Gastroesophageal sphincter (tissue), 3 donors: ENCODE measurements around the gene HOXB2.

Experiments used
- POLR2A ChIP-seq, 2 donors: fragments of 450-650 bp; IDR thresholded peaks; one replicate each; pipeline ENCODE4 v1.6.1; 2017; ENCODE audit warnings: antibody characterized with exemption in 2 of 2, mild to moderate bottlenecking in 2 of 2, moderate library complexity in 1 of 2
- TF ChIP-seq, protein P1 (sequence below), 4 experiments: fragments of 200-600 bp in 2 of 4; fragments of 450-650 bp in 2 of 4; sonication (generic) in 1 of 4; IDR thresholded peaks; one replicate each; pipeline ENCODE4 v1.5.1; 2017 to 2019; ENCODE audit warnings: antibody characterized with exemption in 4 of 4, mild to moderate bottlenecking in 2 of 4, moderate library complexity in 2 of 4

DNA sequence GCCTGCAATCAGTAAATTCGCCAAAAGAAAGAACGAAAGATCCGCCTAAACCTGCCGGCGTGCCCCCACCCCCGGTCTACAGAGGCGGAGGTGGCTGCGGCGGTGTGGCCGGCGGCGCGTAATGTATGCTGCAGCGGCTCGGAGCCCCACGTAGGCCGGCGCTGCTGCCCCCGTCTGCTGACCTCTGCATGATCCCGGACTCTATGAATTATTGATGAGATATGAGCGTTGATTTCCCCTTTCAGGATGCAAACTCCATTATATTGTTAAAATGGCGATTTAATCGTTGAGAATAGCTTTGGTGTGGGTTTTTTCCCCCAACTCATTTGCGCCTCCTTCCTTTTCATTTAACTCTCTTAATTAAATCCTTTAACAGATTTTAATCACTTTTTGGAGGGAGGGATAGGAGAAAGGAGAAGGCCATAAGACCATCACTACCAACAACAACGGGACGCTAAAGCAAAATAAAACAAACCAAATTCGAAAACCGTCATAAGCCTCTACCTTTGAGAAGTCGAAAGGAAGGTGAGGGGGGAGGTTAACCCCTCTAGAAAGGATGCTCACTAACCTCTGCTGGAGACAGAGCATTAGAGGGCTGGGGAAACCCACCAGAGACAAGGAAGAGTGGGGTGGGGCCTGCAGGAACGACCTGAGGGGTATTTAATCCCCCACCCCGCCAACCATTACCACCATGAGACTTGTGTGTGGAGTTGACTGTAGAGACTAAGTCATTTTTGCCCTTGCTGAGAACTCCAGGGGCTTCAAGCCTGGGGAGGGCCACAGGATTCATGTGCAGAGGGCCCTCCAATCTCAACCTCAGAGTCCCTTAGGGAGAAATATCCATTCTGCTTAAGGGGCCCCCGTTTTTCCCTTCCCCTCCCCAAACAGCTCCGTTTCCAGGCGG, 41.7 kb upstream of the HOXB2 start:
- TF ChIP-seq, protein P1, sequence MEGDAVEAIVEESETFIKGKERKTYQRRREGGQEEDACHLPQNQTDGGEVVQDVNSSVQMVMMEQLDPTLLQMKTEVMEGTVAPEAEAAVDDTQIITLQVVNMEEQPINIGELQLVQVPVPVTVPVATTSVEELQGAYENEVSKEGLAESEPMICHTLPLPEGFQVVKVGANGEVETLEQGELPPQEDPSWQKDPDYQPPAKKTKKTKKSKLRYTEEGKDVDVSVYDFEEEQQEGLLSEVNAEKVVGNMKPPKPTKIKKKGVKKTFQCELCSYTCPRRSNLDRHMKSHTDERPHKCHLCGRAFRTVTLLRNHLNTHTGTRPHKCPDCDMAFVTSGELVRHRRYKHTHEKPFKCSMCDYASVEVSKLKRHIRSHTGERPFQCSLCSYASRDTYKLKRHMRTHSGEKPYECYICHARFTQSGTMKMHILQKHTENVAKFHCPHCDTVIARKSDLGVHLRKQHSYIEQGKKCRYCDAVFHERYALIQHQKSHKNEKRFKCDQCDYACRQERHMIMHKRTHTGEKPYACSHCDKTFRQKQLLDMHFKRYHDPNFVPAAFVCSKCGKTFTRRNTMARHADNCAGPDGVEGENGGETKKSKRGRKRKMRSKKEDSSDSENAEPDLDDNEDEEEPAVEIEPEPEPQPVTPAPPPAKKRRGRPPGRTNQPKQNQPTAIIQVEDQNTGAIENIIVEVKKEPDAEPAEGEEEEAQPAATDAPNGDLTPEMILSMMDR (IDR thresholded peaks at IDR 0.05), result no peak
- no peak for TF ChIP-seq POLR2A (IDR thresholded peaks at IDR 0.05)
